Fibroblast of pulmonary artery (primary cell): ENCODE measurements around the gene TDRD1.

Experiments used
- DNase-seq: peaks from one replicate; pipeline ENCODE4 v3.0.0-alpha.2; 2010; ENCODE audit warnings: low read depth
- H3K4me3 ChIP-seq: replicated peaks from 2 replicates; pipeline ENCODE4 v1.5.1; 2011; ENCODE audit warnings: low read depth, mild to moderate bottlenecking, control low read depth, low read length, moderate library complexity
- TF ChIP-seq, protein P1 (sequence below): IDR thresholded peaks from 2 replicates; pipeline ENCODE4 v1.5.1; 2011; ENCODE audit warnings: mild to moderate bottlenecking, control low read depth, low read length, inconsistent platforms; ENCODE audit errors: missing control alignments

Gene TDRD1

DNA sequence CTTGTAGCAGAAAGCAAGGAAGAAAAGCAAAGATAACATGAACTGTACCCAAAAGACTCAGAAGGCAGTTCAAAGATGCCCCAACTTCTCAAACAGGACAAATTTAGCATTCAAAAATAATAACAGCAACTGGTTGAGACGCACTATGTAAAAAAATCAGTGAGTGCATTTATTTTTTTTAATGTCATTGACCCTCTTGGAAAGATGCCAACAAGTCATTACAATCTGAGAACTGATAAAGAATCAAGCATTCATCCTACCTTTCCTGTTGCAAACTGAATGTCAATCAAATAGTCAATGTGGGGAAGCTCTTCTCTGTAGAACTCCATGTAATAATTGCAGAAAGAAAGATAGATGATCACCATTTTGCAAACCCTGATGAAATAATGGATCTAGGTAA lies 3.5 kb upstream of the TDRD1 start:
- H3K4me3 ChIP-seq: no peak overlapping the region
- TF ChIP-seq, protein P1, sequence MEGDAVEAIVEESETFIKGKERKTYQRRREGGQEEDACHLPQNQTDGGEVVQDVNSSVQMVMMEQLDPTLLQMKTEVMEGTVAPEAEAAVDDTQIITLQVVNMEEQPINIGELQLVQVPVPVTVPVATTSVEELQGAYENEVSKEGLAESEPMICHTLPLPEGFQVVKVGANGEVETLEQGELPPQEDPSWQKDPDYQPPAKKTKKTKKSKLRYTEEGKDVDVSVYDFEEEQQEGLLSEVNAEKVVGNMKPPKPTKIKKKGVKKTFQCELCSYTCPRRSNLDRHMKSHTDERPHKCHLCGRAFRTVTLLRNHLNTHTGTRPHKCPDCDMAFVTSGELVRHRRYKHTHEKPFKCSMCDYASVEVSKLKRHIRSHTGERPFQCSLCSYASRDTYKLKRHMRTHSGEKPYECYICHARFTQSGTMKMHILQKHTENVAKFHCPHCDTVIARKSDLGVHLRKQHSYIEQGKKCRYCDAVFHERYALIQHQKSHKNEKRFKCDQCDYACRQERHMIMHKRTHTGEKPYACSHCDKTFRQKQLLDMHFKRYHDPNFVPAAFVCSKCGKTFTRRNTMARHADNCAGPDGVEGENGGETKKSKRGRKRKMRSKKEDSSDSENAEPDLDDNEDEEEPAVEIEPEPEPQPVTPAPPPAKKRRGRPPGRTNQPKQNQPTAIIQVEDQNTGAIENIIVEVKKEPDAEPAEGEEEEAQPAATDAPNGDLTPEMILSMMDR: no peak
- DNase-seq: no peak

DNA sequence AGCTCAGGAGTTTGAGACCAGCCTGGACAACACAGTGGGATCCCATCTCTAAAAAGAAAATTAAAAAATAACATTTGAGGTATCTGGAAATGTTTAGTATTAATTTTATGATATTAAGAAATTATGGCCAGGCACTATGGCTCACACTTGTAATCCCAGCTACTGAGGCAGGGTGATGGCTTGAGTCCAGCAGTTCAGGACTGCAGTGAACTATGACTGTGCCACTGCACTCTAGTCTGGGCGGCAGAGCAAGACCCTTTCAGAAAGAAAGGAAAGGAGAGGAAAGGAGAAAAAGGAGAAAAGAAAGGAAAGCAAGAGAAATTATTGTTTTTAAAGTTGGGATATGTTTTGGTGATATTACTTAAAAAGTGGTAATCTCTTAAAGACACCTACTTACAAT lies 2.6 kb upstream of the TDRD1 start:
- no peak for DNase-seq
- no peak overlapping the region for H3K4me3 ChIP-seq
- TF ChIP-seq, protein P1: no peak

DNA sequence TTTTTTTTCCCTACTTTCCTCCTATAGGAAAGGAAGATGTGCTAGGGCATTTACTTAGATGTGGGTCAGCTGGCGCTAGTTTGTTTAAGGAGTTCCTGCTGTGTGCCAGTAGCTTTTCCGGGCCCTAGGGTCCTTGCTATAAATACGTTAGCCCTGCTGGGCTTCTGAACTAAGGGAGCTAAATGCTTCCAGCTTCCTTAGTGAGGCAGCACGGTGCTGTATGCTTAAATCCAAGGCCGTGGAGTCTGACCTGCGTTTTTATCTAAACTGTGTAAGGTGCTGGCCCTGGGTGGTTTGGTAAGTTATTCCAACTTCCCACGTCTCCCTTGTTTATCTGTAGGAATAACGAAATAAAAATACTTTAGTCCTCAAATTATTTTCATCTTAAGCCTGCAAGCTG lies 594 bp downstream of the TDRD1 start:
- no peak for DNase-seq
- TF ChIP-seq, protein P1: no peak
- no peak overlapping the region for H3K4me3 ChIP-seq

DNA sequence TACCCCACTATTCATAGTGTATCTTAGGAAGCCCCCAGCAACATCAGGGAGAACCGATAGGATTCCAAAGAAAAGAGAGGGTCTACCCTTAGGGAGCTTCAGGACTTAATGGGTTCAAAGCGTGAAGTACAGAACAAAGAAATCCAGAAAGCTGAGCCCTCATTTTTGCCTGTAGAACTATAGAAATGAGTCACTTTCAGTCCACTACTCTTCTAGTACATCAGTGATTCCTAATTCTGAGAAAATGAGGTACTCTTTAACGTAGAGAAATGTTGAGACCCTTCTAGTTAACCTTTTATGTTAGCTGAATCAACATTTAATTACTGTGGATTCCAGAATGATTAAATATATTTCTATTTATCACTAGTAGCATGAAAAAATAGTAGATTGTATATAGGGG lies 1.8 kb downstream of the TDRD1 start:
- no peak overlapping the region for H3K4me3 ChIP-seq
- TF ChIP-seq, protein P1: no peak
- no peak for DNase-seq

DNA sequence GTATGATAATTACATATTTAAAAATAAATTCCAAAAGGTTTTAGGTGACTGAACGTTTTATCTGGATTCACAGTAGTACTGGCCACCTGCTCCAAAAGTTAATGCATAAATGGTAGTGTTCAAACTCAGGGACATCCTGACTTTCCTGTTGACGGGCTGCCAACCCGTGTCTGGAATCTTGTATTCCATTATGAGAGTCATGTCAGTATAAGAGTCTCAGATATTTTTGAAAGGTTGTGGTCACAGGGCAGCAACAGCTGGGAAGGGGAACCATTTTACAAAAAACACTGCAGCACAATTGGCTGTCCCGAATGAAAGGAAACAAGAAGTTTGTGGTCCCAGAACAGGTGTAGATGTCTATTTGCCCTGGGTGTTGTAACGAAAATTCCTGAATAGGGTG lies 2.8 kb downstream of the TDRD1 start:
- TF ChIP-seq, protein P1: no peak
- no peak for DNase-seq
- H3K4me3 ChIP-seq: no peak overlapping the region

DNA sequence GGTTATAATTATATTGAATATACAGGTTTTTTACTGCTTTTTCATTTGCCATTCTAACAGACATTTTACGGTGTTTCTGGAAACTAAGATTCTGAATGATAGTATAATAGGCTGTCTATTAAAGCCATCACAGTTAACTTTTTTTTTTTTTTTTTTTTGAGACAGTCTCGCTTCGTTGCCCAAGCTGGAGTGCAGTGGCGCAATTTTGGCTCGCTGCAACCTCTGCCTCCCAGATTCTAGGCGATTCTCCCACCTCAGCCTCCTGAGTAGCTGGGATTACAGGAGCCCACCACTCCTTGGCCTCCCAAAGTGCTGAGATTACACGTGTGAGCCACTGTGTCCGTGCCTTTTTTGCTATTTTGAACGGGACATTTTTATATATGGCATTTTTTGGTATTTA lies 4.4 kb downstream of the TDRD1 start:
- H3K4me3 ChIP-seq: no peak overlapping the region
- no peak for DNase-seq
- TF ChIP-seq, protein P1: no peak

DNA sequence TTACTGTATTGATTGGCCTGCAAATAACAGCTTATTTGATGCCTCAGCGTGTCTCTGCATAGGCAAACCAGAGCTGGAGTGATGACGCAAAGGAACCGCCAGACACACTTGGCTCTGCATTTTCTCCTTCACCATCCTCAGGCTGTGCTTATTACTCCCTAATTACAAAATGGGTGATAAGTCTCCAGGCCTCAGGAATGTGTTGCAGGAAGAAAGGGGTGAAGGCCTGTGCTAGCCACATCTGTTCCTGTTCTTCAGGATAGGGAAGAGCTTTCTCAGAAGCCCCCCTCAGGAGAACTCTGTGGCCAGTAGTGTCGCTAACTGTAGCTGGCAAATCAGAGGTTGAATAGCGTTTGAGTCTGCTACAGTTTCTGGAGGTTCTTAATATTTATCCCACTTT lies 5.1 kb downstream of the TDRD1 start:
- DNase-seq: no peak
- TF ChIP-seq, protein P1: no peak
- H3K4me3 ChIP-seq: no peak overlapping the region
